ENCODE data around the gene PIK3AP1.
A peak's percentile ranks its signal among the peaks of the same experiment; 100 is the strongest.
"Not testable (repeated sequence)": the region's sequence is repeated elsewhere in the genome, so short reads cannot be mapped to it uniquely, and the experiment has no call there.

Gene PIK3AP1

GRCh38 chr10:96721207-96721572 lies 876 bp upstream of the PIK3AP1 start:
- no peak for DNase-seq

DNA sequence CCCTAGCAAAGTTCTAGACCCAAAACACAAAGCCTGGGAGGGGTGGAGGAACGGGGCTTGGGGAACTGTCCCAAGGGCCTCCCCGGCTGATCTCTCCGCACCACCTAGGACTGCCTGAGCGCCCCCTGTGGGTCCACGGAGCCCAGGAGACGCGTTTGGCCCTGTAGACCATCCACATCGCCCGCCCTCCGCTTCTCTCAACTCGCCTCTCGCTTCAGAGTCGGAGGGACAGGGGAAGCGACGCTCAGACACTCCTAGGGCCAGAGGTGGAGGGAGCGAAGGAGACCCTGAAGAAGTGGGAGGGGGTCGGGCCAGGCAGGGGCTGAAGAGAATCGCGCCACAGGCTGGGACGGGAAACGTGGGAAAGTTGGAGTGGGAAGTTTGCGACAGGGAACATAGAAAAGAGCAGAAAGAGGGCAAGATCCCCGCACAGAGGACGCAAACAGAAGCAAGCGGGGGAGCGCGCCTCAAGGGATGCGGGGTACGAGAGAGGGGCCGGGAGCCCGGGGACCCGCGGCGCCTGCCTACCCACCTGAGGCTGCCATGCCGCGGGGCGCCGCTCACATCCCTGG lies 378 bp downstream of the PIK3AP1 start:
- DNase-seq = no peak

DNA sequence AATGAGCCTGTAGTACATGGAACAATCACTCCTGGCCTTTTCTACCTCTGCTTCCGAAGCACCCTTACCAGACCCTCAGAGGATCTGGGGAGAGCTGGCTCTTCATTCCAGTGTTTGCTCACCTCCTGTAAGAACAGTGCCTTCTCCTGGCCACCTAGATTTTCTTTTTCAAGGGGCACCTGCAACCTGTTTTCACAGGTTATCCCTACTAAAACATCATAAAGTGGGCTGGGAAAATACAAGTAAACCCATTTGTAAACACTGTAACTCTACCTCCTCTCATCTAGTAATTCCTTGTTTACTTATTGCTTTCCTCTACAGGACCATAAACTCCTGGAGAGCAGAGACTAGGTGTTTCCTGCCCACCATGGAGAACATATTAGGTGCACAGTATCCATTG lies 1.1 kb downstream of the PIK3AP1 start:
- peak; percentile 30 for DNase-seq

- no peak for DNase-seq
Observed at GRCh38 chr10:96718304-96718990, 1.9 kb downstream of the PIK3AP1 start.

DNA sequence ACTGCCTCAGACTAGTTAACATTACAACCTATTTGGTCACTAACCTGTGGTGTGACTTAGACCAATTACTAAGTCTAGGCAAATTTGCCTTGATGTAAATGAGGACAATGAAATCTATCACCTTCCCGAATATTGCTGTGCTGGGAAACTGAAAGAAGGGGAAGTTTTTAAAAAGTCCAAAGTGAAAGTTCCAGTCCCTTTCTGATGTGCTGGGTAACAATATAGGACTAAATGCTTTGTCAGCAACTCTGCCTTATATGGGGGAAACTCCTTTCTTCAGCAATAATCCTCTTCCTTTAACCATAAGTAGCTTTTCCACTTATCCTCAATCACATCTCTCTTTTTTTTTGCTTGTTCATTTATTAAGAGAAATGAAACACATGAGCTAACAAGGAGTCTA lies 3.9 kb downstream of the PIK3AP1 start:
- DNase-seq = no peak

DNA sequence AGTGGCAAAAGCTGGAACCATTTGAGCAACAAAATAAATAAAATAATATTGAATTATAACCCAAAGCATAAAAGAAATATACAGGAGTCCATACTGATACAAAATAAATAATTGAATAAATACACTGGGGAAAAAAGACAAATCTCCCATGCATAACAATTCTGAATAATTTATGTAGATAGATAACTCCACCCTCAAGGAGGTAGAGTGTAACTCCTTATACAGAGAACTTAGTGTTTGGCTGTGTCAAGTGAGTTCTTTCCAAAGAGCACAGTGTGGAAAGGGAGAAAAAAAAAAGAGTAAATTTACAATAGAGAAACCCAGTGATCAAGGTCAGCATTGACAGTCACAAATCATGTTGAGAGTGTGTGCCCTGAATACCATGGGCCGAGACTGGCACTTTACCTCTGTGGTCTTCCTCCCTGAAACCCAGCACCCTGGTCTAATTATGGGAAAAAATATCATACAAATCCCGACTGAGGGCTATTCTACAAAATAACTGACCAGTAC lies 5.5 kb downstream of the PIK3AP1 start:
- DNase-seq = no peak

- DNase-seq = no peak
Observed at GRCh38 chr10:96714031-96714590, 6.2 kb downstream of the PIK3AP1 start.

- no peak for DNase-seq
Observed at GRCh38 chr10:96712662-96713271, 7.5 kb downstream of the PIK3AP1 start.

- DNase-seq = no peak
Observed at GRCh38 chr10:96711048-96711728, 9.1 kb downstream of the PIK3AP1 start.

- no peak for DNase-seq
Observed at GRCh38 chr10:96709525-96709924, 10.8 kb downstream of the PIK3AP1 start.

- DNase-seq = no peak
Observed at GRCh38 chr10:96708996-96709395, 11.3 kb downstream of the PIK3AP1 start.

DNA sequence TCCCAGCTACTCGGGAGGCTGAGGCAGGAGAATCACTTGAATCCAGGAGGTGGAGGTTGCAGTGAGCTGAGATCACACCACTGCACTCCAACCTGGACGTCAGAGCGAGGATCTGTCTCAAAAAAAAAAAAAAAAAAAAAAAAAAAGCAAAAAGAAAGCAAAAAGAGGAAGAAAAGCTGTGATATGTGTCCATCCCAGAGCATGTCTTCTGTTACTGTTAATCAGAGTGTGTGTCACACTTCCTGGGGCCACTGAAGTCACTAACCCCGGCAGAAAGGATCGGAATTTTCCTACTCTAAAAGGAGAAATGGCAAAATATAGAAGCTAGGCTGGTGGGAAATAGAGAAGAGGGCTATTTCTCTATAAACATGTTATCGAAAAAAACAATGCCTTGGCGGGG lies 11.9 kb downstream of the PIK3AP1 start:
- DNase-seq = no peak

- DNase-seq = no peak
Observed at GRCh38 chr10:96706331-96706853, 13.9 kb downstream of the PIK3AP1 start.

DNA sequence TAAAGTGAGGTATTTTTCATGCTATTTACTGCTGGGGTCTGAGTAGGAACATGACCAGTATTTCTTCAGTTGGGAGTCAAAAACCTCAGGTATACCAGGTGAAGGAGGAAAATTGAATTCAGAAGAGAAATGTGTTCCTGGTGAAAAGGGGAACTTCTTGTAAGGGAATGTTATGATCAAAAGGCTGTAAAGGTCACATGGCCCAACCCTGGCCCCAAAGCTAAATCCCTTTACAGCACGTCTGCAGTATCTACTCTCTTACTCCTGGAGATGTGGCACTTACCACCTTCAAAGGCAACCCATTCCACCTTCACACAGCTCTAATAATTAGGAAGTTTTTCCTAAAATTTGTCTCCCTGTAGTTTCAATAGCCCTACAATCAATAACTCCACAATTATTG lies 15.2 kb downstream of the PIK3AP1 start:
- DNase-seq = no peak

GRCh38 chr10:96704563-96704962 lies 15.8 kb downstream of the PIK3AP1 start:
- no peak for DNase-seq

- no peak for DNase-seq
Observed at GRCh38 chr10:96703358-96703757, 17.0 kb downstream of the PIK3AP1 start.

DNA sequence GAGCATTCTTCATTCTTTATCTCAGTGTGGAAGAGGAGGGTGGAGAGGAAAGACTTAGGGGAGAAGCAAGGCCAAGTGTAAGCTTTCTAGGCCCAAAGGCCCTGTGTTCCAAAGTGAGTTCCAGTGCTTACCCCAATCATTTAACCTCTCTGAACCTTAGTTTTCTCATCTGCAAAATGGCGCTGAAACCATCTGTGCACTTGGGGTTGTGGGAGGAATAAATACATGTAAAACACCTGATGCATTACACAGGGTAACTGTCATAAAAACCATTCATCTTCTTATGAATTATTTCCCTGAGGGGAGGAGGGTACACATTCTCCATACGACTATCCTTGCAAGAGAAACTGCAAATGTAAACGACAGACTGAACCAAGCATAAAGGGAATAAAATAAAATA lies 19.0 kb downstream of the PIK3AP1 start:
- no peak for DNase-seq

DNA sequence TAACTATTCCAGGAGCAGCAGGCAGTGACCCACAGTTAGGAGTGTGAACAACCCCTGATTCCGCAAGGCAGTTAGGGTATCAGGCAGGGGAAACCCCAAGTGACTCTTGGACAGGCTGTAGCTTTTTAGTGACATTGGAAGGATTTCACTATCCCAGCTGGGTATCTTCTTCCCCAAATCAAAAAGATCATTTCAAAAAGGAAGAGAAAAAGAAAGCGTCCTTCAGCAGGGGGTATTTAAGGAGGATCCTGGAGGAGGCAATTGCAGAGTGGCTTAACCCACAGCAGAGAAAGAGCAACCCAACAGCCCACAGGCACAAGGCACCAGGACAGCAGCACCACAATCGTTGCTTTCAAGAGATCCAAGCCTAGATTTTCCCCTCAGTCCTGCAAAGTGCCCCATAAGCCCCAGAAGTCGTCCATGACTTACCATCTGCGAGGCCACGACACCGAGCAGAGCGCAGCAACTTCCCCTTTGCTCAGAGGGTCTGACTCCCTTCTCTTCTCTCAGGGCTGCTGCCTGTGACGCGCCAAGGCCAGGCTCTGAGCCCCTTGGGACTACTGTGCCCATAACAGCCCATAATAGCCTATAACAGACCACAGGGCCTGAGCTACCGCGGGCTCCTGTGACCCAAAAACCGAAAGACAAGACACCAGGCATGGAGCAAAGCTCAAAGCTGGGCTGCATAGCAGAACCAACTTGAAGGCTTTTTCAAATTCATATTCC lies 19.8 kb downstream of the PIK3AP1 start:
- no peak for DNase-seq

DNA sequence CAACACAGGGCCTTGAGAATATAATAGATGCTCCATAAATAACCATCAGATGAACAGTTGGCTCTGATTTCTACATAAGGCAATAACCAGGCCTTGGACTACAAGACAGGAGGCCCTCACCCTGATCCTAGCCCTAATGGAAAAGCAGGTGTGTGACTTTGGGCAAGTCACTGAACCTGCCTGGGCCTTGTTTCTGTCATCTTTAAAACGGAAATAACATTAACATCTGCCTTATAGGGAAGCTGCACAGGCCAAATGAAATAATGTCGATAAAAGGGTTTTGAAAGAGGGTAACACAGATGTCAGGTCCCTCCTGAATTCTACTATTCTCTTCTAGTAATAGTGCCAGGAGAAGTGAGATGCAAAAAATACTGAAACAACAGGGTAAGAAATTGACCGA lies 20.7 kb downstream of the PIK3AP1 start:
- DNase-seq = no peak

DNA sequence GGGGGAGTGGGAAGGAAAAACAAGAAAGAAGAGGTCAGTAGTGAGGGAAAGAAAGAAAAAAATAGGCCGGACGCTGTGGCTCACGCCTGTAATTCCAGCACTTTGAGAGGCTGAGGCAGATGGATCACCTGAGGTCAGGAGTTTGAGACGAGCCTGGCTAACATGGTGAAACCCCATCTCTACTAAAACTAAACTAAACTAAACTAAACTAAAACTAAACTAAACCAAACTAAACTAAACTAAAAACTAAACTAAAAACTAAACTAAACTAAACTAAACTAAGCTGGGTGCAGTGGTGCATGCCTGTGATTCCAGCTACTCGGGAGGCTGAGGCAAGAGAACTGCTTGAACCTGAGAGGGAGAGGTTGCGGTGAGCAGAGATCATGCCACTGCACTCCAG lies 22.0 kb downstream of the PIK3AP1 start:
- not testable (repeated sequence) for DNase-seq

GRCh38 chr10:96697438-96697837 lies 22.9 kb downstream of the PIK3AP1 start:
- no peak for DNase-seq

- no peak for DNase-seq
Observed at GRCh38 chr10:96696845-96697425, 23.4 kb downstream of the PIK3AP1 start.
